Naive thymus-derived CD4-positive, alpha-beta T cell (primary cell): ENCODE data around the gene ZNF622. TPM values are rescaled to one million over a fixed set of nuclear protein-coding genes. Genes with fewer than 3 reads are reported as not detected.

ENCODE experiments used
- ATAC-seq: fragments of 150-1000 bp; cut with Tn5 transposase; 2 replicates; pipeline ENCODE4 v1.10.0; 2021; ENCODE audit warnings: mild to moderate bottlenecking, moderate library complexity
- CTCF ChIA-PET: fragments of 350-600 bp; sonication (Branson Sonifier 250); formaldehyde crosslinking; loops from one replicate; lab custom pipeline; 2021; ENCODE audit warnings: antibody characterized with exemption; lab: Charles Lee
- POLR2A ChIA-PET: fragments of 350-600 bp; sonication (Branson Sonifier 250); formaldehyde crosslinking; loops from one replicate; lab custom pipeline; 2021; ENCODE audit warnings: antibody characterized with exemption, inconsistent platforms; lab: Charles Lee
- DNase-seq, 9 donors: peaks; one replicate each; pipeline versions ENCODE4 v3.0.0 to v3.0.0-alpha.2; 2020 to 2022; ENCODE audit warnings: mixed read lengths in 1 of 9
- H3K27ac ChIP-seq: one replicate; pipeline ENCODE4 v1.7.0; 2013; ENCODE audit warnings: mild to moderate bottlenecking, low read depth, low read length, moderate library complexity
- H3K27me3 ChIP-seq, 2 donors: one replicate each; pipeline ENCODE4 v1.7.0; 2013; ENCODE audit warnings: low read length in 2 of 2, mild to moderate bottlenecking in 2 of 2, moderate library complexity in 2 of 2; ENCODE audit not compliant: control insufficient read depth in 2 of 2, insufficient read depth in 2 of 2
- H3K36me3 ChIP-seq, 3 experiments: 1 replicate in 2 of 3; 2 replicates in 1 of 3; pipeline ENCODE4 v1.7.0; 2013; ENCODE audit warnings: low read length in 3 of 3, mild to moderate bottlenecking in 3 of 3, moderate library complexity in 1 of 3; ENCODE audit not compliant: insufficient read depth in 3 of 3, control insufficient read depth in 2 of 3
- H3K4me1 ChIP-seq, 2 donors: one replicate each; pipeline ENCODE4 v1.7.0; 2013; ENCODE audit warnings: low read length in 2 of 2, mild to moderate bottlenecking in 2 of 2, moderate library complexity in 1 of 2; ENCODE audit not compliant: control insufficient read depth in 2 of 2, insufficient read depth in 2 of 2
- H3K4me3 ChIP-seq: 2 replicates; pipeline ENCODE4 v1.7.0; 2013; ENCODE audit warnings: mild to moderate bottlenecking, low read length
- H3K9me3 ChIP-seq, 3 experiments: 1 replicate in 2 of 3; 2 replicates in 1 of 3; pipeline ENCODE4 v1.7.0; 2013; ENCODE audit warnings: low read length in 3 of 3; ENCODE audit not compliant: control insufficient read depth in 2 of 3
- H3K27ac Mint-ChIP-seq, 9 donors: one replicate each; pipeline ENCODE4 v1.8.0; 2020 to 2022; ENCODE audit warnings: mixed read lengths in 9 of 9, mild to moderate bottlenecking in 8 of 9, moderate library complexity in 5 of 9, inconsistent platforms in 2 of 9
- H3K27me3 Mint-ChIP-seq, 5 donors: one replicate each; pipeline ENCODE4 v1.8.0; 2021 to 2022; ENCODE audit warnings: mixed read lengths in 5 of 5, mild to moderate bottlenecking in 1 of 5
- H3K36me3 Mint-ChIP-seq, 5 donors: one replicate each; pipeline ENCODE4 v1.8.0; 2020 to 2022; ENCODE audit warnings: mixed read lengths in 5 of 5, mild to moderate bottlenecking in 3 of 5, inconsistent platforms in 1 of 5
- H3K4me1 Mint-ChIP-seq, 7 donors: one replicate each; pipeline ENCODE4 v1.8.0; 2020 to 2022; ENCODE audit warnings: mixed read lengths in 7 of 7, mild to moderate bottlenecking in 3 of 7, inconsistent platforms in 1 of 7
- H3K4me3 Mint-ChIP-seq, 10 donors: one replicate each; pipeline ENCODE4 v1.8.0; 2020 to 2022; ENCODE audit warnings: mild to moderate bottlenecking in 10 of 10, mixed read lengths in 10 of 10, moderate library complexity in 6 of 10, inconsistent platforms in 2 of 10
- H3K9me3 Mint-ChIP-seq, 11 donors: one replicate each; pipeline ENCODE4 v1.8.0; 2020 to 2022; ENCODE audit warnings: mixed read lengths in 11 of 11, mild to moderate bottlenecking in 4 of 11, inconsistent platforms in 1 of 11, moderate library complexity in 1 of 11
- intact Hi-C, 2 donors: fragments of 100-400 bp; cut with micrococcal nuclease; formaldehyde crosslinking; loops; one replicate each; pipeline ENCODE4 v1.15.1; 2023
- polyA plus RNA-seq, 2 donors: library from polyadenylated mRNA; unstranded; fragments of 300-500 nt; fragmentation: Illumina TruSeq; gene quantifications; one replicate each; pipeline ENCODE4 v1.2.3, GENCODE V29; 2021
- total RNA-seq, 6 experiments: library from RNA in 5 of 6; stranded (reverse) in 5 of 6; gene quantifications; 1 replicate in 5 of 6; 2 replicates in 1 of 6; pipeline ENCODE4 v1.2.3 and lab custom pipeline; 2021 to 2026

Gene ZNF622
- total and polyA plus RNA-seq, 7 experiments from 2014 or later = 31.8 to 78.7 (median 36.6) TPM

DNA sequence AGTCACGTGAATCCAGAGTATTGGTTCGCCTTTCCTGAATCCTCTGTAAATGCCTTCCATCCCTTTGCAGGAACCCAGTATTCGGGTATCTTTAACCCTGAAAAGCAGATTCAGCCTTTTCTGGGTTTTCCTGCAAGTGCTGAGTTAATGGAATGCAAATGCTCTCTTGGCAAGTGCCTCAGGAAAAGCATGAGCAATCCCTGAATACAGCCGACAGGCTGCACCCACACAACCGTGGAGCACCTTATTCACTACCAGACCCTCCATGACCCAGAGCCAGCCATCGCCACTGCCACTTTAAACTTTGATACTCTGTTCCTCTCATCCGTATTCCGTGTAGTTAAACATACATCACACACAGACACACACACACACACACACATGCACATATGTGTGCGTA, 54.4 kb downstream of the ZNF622 start:
- ChIA-PET CTCF (no interaction called here), POLR2A (no interaction called here)
- peaks cover 0 to 2% (median 0%) of the 10 kb centered on the region in 11 donors for H3K9me3 Mint-ChIP-seq
- H3K4me1 ChIP-seq = no peaks in the 10 kb centered on the region
- H3K9me3 ChIP-seq = no peaks in the 10 kb centered on the region
- H3K36me3 ChIP-seq = no peaks in the 10 kb centered on the region
- no peak overlapping the region for H3K4me3 ChIP-seq
- H3K27ac ChIP-seq = no peak overlapping the region
- H3K4me3 Mint-ChIP-seq = no peak overlapping the region
- ATAC-seq = no peak
- DNase-seq = no peak
- H3K4me1 Mint-ChIP-seq = no peaks in the 10 kb centered on the region
- intact Hi-C loops = no loop called here
- no peaks in the 10 kb centered on the region for H3K27me3 ChIP-seq
- peaks cover 0 to 26% (median 13%) of the 10 kb centered on the region in 5 donors for H3K27me3 Mint-ChIP-seq
- H3K36me3 Mint-ChIP-seq = no peaks in the 10 kb centered on the region
- no peak overlapping the region for H3K27ac Mint-ChIP-seq

DNA sequence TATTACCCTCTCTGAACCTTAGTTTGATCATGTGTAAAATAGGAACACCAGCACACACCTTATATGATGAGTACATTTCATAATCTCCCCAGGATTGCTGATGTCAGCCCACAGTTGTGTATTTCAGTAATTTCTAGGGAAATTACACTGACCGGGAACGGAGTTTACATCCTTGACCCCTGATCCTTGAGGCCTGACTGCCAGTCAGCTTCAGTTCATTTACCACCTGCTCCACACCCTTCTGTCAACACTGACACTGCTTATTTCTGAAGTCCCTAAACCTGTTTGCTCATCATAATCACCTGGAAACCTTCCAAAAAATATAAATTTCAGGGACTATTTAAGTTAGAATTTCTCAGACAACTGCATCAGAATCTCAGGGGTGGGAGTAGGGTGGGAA, 55.3 kb downstream of the ZNF622 start:
- no peak for DNase-seq
- ChIA-PET CTCF (no interaction called here), POLR2A (no interaction called here)
- H3K27ac Mint-ChIP-seq = no peak overlapping the region
- no peaks in the 10 kb centered on the region for H3K9me3 ChIP-seq
- ATAC-seq = no peak
- H3K4me3 ChIP-seq = no peak overlapping the region
- intact Hi-C loops = no loop called here
- no peak overlapping the region for H3K4me3 Mint-ChIP-seq
- no peak overlapping the region for H3K27ac ChIP-seq
- peaks cover 0 to 24% (median 13%) of the 10 kb centered on the region in 5 donors for H3K27me3 Mint-ChIP-seq
- H3K4me1 ChIP-seq = no peaks in the 10 kb centered on the region
- H3K36me3 Mint-ChIP-seq = no peaks in the 10 kb centered on the region
- H3K4me1 Mint-ChIP-seq = no peaks in the 10 kb centered on the region
- H3K36me3 ChIP-seq = no peaks in the 10 kb centered on the region
- peaks cover 0 to 3% of the 10 kb centered on the region in 2 donors for H3K27me3 ChIP-seq
- H3K9me3 Mint-ChIP-seq = peaks cover 0 to 2% (median 0%) of the 10 kb centered on the region in 11 donors

DNA sequence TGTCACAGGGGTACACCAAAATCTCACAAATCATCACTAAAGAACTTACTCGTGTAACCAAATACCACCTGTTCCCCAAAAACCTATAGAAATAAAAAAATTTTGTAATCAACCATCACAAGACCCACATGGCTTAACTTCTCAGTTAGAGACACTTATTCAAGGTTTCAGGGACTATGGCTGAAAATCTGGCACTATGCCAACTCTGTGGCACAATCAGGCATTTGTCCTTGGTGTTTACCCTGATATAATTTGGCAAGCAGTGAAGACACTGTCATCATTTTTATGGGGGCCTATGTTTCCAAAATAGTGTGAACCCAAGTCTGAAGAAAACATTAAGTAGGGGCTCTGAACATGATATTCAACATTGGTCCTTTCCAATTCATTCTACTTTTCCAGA, 59.0 kb downstream of the ZNF622 start:
- H3K9me3 Mint-ChIP-seq = peaks cover 0 to 4% (median 0%) of the 10 kb centered on the region in 11 donors
- intact Hi-C loops = no loop called here
- peaks cover 0 to 10% (median 8%) of the 10 kb centered on the region in 5 donors for H3K27me3 Mint-ChIP-seq
- H3K4me1 Mint-ChIP-seq = no peaks in the 10 kb centered on the region
- DNase-seq (no peak), ATAC-seq (no peak)
- H3K4me3 Mint-ChIP-seq = no peak overlapping the region
- no peaks in the 10 kb centered on the region for H3K9me3 ChIP-seq
- POLR2A ChIA-PET = no interaction called here
- peaks cover 0 to 3% of the 10 kb centered on the region in 2 donors for H3K27me3 ChIP-seq
- no peaks in the 10 kb centered on the region for H3K36me3 Mint-ChIP-seq
- H3K36me3 ChIP-seq = no peaks in the 10 kb centered on the region
- no peak overlapping the region for H3K27ac ChIP-seq
- CTCF ChIA-PET = no interaction called here
- no peaks in the 10 kb centered on the region for H3K4me1 ChIP-seq
- H3K27ac Mint-ChIP-seq = no peak overlapping the region
- H3K4me3 ChIP-seq = no peak overlapping the region

DNA sequence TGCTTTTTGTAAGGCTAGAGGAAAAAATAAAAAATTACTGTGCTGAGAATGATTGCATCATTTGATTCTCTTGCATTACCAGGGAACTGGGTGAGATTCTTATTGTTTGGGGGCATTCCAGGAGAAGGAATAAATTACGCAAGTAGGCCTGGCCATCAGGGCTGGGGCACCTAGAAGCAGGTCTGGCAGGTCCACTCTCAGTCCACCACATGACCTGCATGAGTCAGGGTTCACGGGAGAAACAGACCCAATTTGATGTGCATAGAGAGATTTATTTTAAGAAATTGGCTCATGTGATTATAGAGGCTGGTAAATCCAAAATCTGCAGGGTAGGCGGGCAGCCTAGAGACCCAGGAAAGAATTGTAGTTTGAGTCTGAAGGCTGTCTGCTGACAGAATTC, 59.6 kb downstream of the ZNF622 start:
- H3K4me1 ChIP-seq = no peaks in the 10 kb centered on the region
- Mint-ChIP-seq H3K4me1 (no peaks in the 10 kb centered on the region), H3K27ac (no peak overlapping the region), H3K27me3 (peaks cover 0 to 4% (median 4%) of the 10 kb centered on the region in 5 donors), H3K36me3 (no peaks in the 10 kb centered on the region), H3K9me3 (peaks cover 0 to 4% (median 0%) of the 10 kb centered on the region in 11 donors), H3K4me3 (no peak overlapping the region)
- H3K9me3 ChIP-seq = no peaks in the 10 kb centered on the region
- intact Hi-C loops = no loop called here
- no peak for DNase-seq
- no peak overlapping the region for H3K4me3 ChIP-seq
- ChIA-PET POLR2A (no interaction called here), CTCF (no interaction called here)
- ATAC-seq = no peak
- H3K27me3 ChIP-seq = peaks cover 0 to 3% of the 10 kb centered on the region in 2 donors
- H3K36me3 ChIP-seq = no peaks in the 10 kb centered on the region
- no peak overlapping the region for H3K27ac ChIP-seq

Other genes starting within 250 kb of the ZNF622 start
- gene RETREG1, start 151.2 kb upstream of the ZNF622 start, total RNA-seq = 10 to 100 TPM; 37.4 to 78.3 (median 47.4) TPM
- gene RETREG1, start 151.2 kb upstream of the ZNF622 start, polyA plus RNA-seq = 100 to 1,000 TPM; 120 to 130 TPM